HG03097 (cell line): ENCODE measurements around the gene BCAR1.
"Not testable (repeated sequence)": the region's sequence is repeated elsewhere in the genome, so short reads cannot be mapped to it uniquely, and the experiment has no call there.

Experiments used
- ATAC-seq: cut with Tn5 transposase; IDR thresholded peaks from one replicate; pipeline ENCODE4 v1.9.1; 2021; ENCODE audit not compliant: unreplicated experiment, low FRiP score

BCAR1 gene

GRCh38 chr16:75205961-75206748 lies 45.3 kb downstream of the BCAR1 start:
- ATAC-seq = not testable (repeated sequence)

- not testable (repeated sequence) for ATAC-seq
Observed at GRCh38 chr16:75205438-75205837, 46.0 kb downstream of the BCAR1 start.

GRCh38 chr16:75204905-75205304 lies 46.5 kb downstream of the BCAR1 start:
- not testable (repeated sequence) for ATAC-seq

- ATAC-seq = no peak
Observed at GRCh38 chr16:75204410-75204758, 47.0 kb downstream of the BCAR1 start.

- ATAC-seq = no peak
Observed at GRCh38 chr16:75203667-75204409, 47.6 kb downstream of the BCAR1 start.

GRCh38 chr16:75203096-75203495 lies 48.3 kb downstream of the BCAR1 start:
- no peak for ATAC-seq

GRCh38 chr16:75202069-75202590 lies 49.3 kb downstream of the BCAR1 start:
- no peak for ATAC-seq

- no peak for ATAC-seq
Observed at GRCh38 chr16:75198135-75198600, 53.3 kb downstream of the BCAR1 start.

GRCh38 chr16:75197522-75198134 lies 53.8 kb downstream of the BCAR1 start:
- ATAC-seq = no peak

- ATAC-seq = no peak
Observed at GRCh38 chr16:75196836-75197235, 54.6 kb downstream of the BCAR1 start.

- ATAC-seq = no peak
Observed at GRCh38 chr16:75195811-75196790, 55.3 kb downstream of the BCAR1 start.

- no peak for ATAC-seq
Observed at GRCh38 chr16:75193730-75194444, 57.5 kb downstream of the BCAR1 start.

GRCh38 chr16:75193265-75193650 lies 58.2 kb downstream of the BCAR1 start:
- no peak for ATAC-seq

GRCh38 chr16:75192606-75193264 lies 58.7 kb downstream of the BCAR1 start:
- no peak for ATAC-seq

- ATAC-seq = no peak
Observed at GRCh38 chr16:75189638-75190245, 61.7 kb downstream of the BCAR1 start.

- ATAC-seq = no peak
Observed at GRCh38 chr16:75188832-75189477, 62.5 kb downstream of the BCAR1 start.

- ATAC-seq = no peak
Observed at GRCh38 chr16:75181630-75182029, 69.8 kb downstream of the BCAR1 start.

- ATAC-seq = no peak
Observed at GRCh38 chr16:75179208-75179607, 72.2 kb downstream of the BCAR1 start.
